Immature natural killer cell (primary cell): Measurements from ENCODE around the gene GUCY1A2. TPM values are rescaled to one million over a fixed set of nuclear protein-coding genes. Genes with fewer than 3 reads are reported as not detected.
"Not testable (repeated sequence)": the region's sequence is repeated elsewhere in the genome, so short reads cannot be mapped to it uniquely, and the experiment has no call there.

ENCODE experiments used
- DNase-seq, 3 donors: peaks; one replicate each; pipeline ENCODE4 v3.0.0; 2022; ENCODE audit warnings: mixed read lengths in 1 of 3
- H3K27ac Mint-ChIP-seq, 6 donors: one replicate each; pipeline ENCODE4 v1.8.0; 2020; ENCODE audit warnings: mixed read lengths in 6 of 6, mild to moderate bottlenecking in 5 of 6, inconsistent platforms in 4 of 6, moderate library complexity in 3 of 6
- H3K27me3 Mint-ChIP-seq, 3 donors: one replicate each; pipeline ENCODE4 v1.8.0; 2020 to 2021; ENCODE audit warnings: low read depth in 3 of 3, mild to moderate bottlenecking in 3 of 3, mixed read lengths in 3 of 3, moderate library complexity in 3 of 3, inconsistent platforms in 1 of 3
- H3K36me3 Mint-ChIP-seq, 3 donors: one replicate each; pipeline ENCODE4 v1.8.0; 2020; ENCODE audit warnings: mixed read lengths in 3 of 3, inconsistent platforms in 2 of 3, mild to moderate bottlenecking in 2 of 3
- H3K4me1 Mint-ChIP-seq, 2 donors: one replicate each; pipeline ENCODE4 v1.8.0; 2020; ENCODE audit warnings: inconsistent platforms in 2 of 2, mild to moderate bottlenecking in 2 of 2, mixed read lengths in 2 of 2, moderate library complexity in 1 of 2
- H3K4me3 Mint-ChIP-seq, 5 donors: one replicate each; pipeline ENCODE4 v1.8.0; 2020; ENCODE audit warnings: mild to moderate bottlenecking in 5 of 5, mixed read lengths in 5 of 5, inconsistent platforms in 3 of 5, moderate library complexity in 3 of 5
- H3K9me3 Mint-ChIP-seq, 6 donors: one replicate each; pipeline ENCODE4 v1.8.0; 2020; ENCODE audit warnings: mild to moderate bottlenecking in 6 of 6, mixed read lengths in 6 of 6, inconsistent platforms in 4 of 6, moderate library complexity in 3 of 6
- polyA plus RNA-seq, 3 donors: library from polyadenylated mRNA; unstranded; fragments of 300-500 nt; fragmentation: Illumina TruSeq; gene quantifications; one replicate each; pipeline ENCODE4 v1.2.3, GENCODE V29; 2021

The GUCY1A2 gene
- polyA plus RNA-seq, 3 donors from 2014 or later, result not detected

DNA sequence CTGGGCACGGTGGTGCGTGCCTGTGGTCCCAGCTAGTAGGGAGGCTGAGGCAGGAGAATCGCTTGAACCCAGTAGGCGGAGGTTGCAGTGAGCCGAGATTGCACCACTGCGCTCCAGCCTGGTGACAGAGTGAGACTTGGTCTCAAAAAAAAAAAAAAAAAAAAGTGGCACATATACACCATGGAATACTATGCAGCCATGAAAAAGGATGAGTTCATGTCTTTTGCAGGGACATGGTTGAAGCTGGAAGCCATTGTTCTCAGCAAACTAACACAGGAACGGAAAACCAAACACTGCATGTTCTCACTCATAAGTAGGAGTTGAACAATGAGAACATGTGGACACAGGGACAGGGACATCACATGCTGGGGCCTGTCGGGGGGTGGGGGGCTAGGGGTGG lies 241.0 kb downstream of the GUCY1A2 start:
- DNase-seq, H3K27me3 Mint-ChIP-seq, H3K4me3 Mint-ChIP-seq, H3K36me3 Mint-ChIP-seq, H3K27ac Mint-ChIP-seq, H3K4me1 Mint-ChIP-seq: not testable (repeated sequence)
- H3K9me3 Mint-ChIP-seq, result peaks cover 6 to 38% (median 16%) of the 10 kb centered on the region in 6 donors

DNA sequence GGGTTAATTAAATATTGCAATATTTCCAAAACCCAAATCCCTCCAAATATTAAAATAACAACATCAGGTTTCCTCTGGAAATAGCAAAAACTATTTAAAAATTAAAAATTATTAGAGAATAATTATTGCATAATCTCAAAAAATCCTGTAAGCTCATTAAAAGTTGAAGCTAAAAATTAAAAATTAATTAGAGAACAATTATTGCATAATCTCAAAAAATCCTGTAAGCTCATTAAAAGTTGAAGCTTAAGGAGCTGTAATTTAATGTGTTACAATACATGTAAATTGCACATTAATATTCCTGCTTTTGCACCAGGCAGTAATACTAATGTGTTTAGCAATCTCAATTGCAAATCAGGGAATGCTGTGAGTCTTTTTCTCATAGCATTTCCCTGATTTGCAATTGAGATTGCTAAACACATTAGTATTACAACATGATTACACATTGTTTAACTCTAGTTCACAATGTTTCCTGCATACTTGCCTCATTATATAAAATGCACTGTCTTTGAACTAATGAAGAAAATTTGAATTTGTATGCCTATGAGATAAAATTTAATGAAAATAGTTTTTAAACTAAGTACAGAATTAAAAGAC lies 247.7 kb downstream of the GUCY1A2 start:
- Mint-ChIP-seq H3K9me3 (peaks cover 2 to 25% (median 7%) of the 10 kb centered on the region in 6 donors), H3K27ac (no peak overlapping the region), H3K4me3 (no peak overlapping the region), H3K36me3 (no peaks in the 10 kb centered on the region), H3K27me3 (no peaks in the 10 kb centered on the region), H3K4me1 (no peaks in the 10 kb centered on the region)
- DNase-seq, result no peak

DNA sequence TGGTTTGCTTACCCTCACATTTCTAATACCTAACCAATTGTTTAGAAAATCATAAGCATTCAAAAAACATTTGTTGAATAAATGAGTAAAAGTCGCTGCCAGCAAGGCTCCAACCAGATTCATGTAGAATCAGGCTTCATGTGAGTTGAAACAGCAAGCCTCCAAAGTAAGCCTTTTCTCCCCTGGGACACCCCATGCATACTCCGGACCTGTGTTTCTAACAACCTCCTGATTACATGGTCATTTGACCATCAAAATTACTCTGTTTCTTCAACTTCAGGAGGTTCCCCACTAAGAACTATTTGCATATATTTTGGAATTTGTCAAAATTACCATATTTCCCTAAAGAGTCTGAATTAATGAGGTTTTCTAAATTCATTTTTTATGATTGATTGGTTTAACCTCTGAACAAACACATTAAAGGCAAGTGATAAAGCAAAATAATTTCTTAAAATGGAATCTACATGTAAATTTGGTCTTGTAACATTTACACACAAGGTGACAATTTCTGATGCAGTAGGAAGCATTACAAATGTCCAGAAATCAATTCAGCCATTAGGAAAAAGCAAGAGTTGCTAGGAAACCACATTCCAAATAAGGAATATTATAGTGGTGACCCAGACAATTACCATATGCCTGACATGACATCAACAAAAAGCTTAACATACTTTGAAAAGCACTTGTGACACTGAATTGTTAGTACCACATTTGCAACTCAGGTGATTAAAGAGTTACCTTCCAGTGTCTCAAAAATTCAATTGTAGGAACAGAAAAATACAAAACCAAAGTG lies 252.6 kb downstream of the GUCY1A2 start:
- H3K27me3 Mint-ChIP-seq, result no peaks in the 10 kb centered on the region
- no peak overlapping the region for H3K27ac Mint-ChIP-seq
- H3K4me1 Mint-ChIP-seq, result no peaks in the 10 kb centered on the region
- no peak for DNase-seq
- peaks cover 2 to 16% (median 11%) of the 10 kb centered on the region in 6 donors for H3K9me3 Mint-ChIP-seq
- H3K4me3 Mint-ChIP-seq, result no peak overlapping the region
- no peaks in the 10 kb centered on the region for H3K36me3 Mint-ChIP-seq

DNA sequence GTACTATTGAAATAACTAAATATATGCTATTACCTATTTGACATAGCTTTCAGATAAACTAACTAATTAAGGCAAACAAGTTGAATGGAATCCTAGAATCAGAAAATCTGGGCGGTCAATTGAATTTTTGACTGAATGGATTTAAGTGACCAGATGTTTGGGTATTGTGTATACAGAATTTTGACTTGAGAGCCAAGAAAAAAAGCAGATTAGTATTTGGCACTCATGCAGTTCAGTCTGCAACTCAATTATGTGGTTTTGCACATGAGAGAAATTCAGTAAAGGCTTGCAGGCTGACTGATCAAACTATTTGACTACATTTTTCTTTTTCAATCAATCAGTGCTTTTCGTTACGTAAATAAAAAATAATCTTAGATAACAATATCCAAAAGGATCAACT lies 254.8 kb downstream of the GUCY1A2 start:
- no peaks in the 10 kb centered on the region for H3K27me3 Mint-ChIP-seq

DNA sequence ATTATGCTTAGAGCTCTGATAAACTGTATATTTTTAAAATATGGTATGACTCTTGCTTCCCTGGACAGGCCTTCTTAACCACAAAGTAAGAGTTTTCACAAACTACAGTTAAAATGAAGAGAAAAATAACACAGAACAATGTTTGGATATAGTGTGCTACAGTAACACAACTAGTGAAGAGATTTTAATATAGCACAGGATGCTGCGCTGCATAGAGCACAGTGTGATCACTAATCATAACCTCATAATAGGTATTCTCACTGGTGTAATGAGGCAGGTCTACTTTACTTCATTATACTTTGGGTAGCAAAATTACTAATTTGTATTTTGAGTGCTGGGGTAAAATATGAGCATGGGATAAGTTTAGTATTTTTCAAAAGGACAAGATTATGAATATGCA lies 256.5 kb downstream of the GUCY1A2 start:
- no peak for DNase-seq
- Mint-ChIP-seq H3K27ac (no peak overlapping the region), H3K27me3 (peaks cover 0 to 2% (median 0%) of the 10 kb centered on the region in 3 donors), H3K36me3 (peaks cover 0 to 4% (median 3%) of the 10 kb centered on the region in 3 donors), H3K4me3 (no peak overlapping the region), H3K9me3 (peaks cover 14 to 34% (median 26%) of the 10 kb centered on the region in 6 donors), H3K4me1 (no peaks in the 10 kb centered on the region)

More for the DNA sequence above, 254.8 kb downstream of the GUCY1A2 start:
- H3K9me3 Mint-ChIP-seq, result peaks cover 6 to 29% (median 19%) of the 10 kb centered on the region in 6 donors
- DNase-seq, result no peak
- peaks cover 0 to 4% (median 2%) of the 10 kb centered on the region in 3 donors for H3K36me3 Mint-ChIP-seq
- no peak overlapping the region for H3K27ac Mint-ChIP-seq
- no peak overlapping the region for H3K4me3 Mint-ChIP-seq
- H3K4me1 Mint-ChIP-seq, result no peaks in the 10 kb centered on the region

DNA sequence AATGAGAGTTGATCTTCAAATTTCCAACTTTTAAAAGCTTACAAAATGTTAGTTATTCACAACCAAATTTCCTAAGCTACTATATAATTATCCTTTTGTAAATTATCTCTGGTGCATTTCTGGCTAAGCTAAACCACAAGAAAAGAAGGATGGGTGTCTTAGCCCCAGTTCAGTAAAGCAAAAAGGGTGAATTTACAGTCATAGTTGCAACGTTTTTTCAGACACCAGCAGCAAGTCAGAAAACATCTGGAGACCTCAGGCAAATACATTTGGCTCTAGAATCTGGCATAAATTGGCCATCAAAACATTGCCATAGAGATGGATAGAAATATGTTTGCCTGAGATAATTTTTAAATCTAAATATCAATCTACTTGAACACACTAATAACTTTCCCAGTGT lies 257.0 kb downstream of the GUCY1A2 start:
- Mint-ChIP-seq H3K9me3 (peaks cover 15 to 37% (median 27%) of the 10 kb centered on the region in 6 donors), H3K27me3 (peaks cover 0 to 2% (median 0%) of the 10 kb centered on the region in 3 donors), H3K4me1 (no peaks in the 10 kb centered on the region), H3K27ac (no peak overlapping the region), H3K4me3 (no peak overlapping the region), H3K36me3 (peaks cover 0 to 4% (median 3%) of the 10 kb centered on the region in 3 donors)
- DNase-seq, result no peak

DNA sequence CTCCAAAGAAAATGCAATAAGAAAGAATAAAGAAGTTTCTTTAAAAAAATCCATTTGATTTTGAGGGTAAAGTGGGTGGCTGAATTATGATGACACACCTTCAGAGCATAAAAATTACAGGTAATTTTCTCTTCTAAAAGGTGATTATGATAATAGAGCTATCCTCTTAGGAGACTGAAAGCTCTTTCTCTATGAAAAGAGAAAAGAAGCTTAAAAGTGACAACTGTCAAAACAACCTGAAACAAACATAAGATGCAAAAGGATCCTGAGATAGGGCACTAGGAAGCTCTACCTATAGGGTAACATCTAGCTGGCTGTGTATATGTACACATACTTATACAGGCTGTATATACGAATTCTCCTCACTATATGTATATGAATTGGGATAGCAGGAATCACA lies 270.2 kb downstream of the GUCY1A2 start:
- no peaks in the 10 kb centered on the region for H3K27me3 Mint-ChIP-seq
- no peak overlapping the region for H3K27ac Mint-ChIP-seq
- no peaks in the 10 kb centered on the region for H3K36me3 Mint-ChIP-seq
- H3K9me3 Mint-ChIP-seq, result peaks cover 4 to 25% (median 9%) of the 10 kb centered on the region in 6 donors
- DNase-seq, result no peak
- no peak overlapping the region for H3K4me3 Mint-ChIP-seq
- no peaks in the 10 kb centered on the region for H3K4me1 Mint-ChIP-seq

DNA sequence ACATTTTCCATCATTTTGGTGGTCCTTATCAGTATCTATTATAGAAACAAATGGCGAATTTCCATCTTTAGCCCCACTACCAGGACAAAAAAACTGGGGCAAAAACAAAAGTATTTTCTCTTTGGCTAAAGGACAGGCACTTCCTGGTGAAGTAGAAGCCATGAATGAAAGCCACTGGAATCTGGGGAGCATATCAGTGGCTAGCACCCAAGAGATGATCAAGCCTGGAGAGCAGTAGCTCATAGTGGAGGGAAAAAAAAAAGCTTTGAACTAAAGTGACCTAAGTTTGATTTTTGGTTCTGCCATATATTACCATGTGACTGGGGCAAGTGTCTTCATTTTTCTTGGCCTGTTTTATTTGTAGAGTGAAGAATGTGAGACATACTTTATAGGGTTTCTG lies 272.3 kb downstream of the GUCY1A2 start:
- no peak overlapping the region for H3K4me3 Mint-ChIP-seq
- H3K27me3 Mint-ChIP-seq, result no peaks in the 10 kb centered on the region
- no peak for DNase-seq
- no peak overlapping the region for H3K27ac Mint-ChIP-seq
- H3K9me3 Mint-ChIP-seq, result peaks cover 5 to 31% (median 8%) of the 10 kb centered on the region in 6 donors
- H3K36me3 Mint-ChIP-seq, result no peaks in the 10 kb centered on the region
- no peaks in the 10 kb centered on the region for H3K4me1 Mint-ChIP-seq

DNA sequence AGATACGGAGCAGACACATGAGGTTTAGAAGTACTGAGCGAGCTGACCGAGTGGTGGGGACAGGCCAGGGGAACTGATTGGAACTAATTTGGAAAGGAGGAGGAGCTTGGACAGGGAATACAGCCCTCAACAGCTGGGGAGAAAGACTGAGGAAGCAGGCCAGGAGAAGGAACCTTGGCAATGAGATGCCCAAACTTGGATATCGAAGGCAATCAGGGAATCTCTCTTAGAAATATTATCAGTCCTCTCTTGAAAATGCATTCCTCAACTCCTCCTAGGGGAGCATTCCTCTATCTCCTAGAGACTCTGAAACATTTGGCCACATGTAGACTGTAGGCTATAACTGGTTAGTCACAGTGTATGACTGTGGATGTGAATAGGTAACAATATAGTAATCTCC lies 284.6 kb downstream of the GUCY1A2 start:
- Mint-ChIP-seq H3K36me3 (no peaks in the 10 kb centered on the region), H3K27me3 (peaks cover 0 to 5% (median 2%) of the 10 kb centered on the region in 3 donors), H3K4me1 (no peaks in the 10 kb centered on the region), H3K27ac (no peak overlapping the region), H3K9me3 (peaks cover 8 to 49% (median 16%) of the 10 kb centered on the region in 6 donors), H3K4me3 (no peak overlapping the region)
- DNase-seq, result no peak

DNA sequence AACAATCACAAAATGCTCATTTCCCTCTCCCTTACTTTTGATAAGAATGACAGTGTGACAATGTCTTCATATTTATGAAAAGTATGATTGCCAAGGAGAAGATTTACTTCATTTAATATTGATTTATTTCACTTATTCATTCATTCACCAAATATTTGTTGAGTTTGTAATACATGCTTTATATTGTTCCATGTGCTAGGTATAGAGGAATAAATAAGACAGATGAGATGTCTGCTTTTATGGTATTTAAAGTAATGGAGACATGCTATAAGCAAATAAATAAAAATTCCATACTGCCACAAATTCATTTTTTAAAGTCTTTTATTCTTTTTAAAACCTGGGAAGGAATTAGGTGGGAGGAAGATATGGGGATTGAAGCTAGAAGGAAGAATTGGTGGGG lies 289.4 kb downstream of the GUCY1A2 start:
- Mint-ChIP-seq H3K27ac (no peak overlapping the region), H3K27me3 (peaks cover 0 to 4% (median 0%) of the 10 kb centered on the region in 3 donors)

DNA sequence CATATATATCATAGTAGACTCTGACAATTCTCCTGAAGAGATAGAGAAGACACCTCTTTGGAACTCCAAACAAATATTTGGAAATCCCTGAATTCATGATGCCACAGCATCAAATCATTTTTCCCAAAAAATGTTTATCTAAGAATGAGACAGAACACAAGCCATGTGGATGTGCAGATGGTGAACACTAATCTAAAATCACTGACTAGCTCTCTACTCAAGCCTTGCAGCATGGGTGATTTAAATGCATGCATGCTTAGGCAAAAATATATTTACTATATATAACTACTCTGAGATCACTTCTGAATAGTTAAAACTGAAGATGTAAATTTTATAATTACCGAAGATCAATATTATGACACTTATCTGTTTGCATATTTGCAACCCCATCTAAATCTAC lies 289.9 kb downstream of the GUCY1A2 start:
- Mint-ChIP-seq H3K9me3 (peaks cover 2 to 24% (median 8%) of the 10 kb centered on the region in 6 donors), H3K4me1 (no peaks in the 10 kb centered on the region), H3K27ac (no peak overlapping the region), H3K36me3 (no peaks in the 10 kb centered on the region), H3K27me3 (peaks cover 0 to 4% (median 0%) of the 10 kb centered on the region in 3 donors), H3K4me3 (no peak overlapping the region)
- DNase-seq, result no peak

More for the DNA sequence above, 289.4 kb downstream of the GUCY1A2 start:
- Mint-ChIP-seq H3K4me1 (no peaks in the 10 kb centered on the region), H3K36me3 (no peaks in the 10 kb centered on the region), H3K9me3 (peaks cover 2 to 27% (median 8%) of the 10 kb centered on the region in 6 donors), H3K4me3 (no peak overlapping the region)
- DNase-seq, result no peak

DNA sequence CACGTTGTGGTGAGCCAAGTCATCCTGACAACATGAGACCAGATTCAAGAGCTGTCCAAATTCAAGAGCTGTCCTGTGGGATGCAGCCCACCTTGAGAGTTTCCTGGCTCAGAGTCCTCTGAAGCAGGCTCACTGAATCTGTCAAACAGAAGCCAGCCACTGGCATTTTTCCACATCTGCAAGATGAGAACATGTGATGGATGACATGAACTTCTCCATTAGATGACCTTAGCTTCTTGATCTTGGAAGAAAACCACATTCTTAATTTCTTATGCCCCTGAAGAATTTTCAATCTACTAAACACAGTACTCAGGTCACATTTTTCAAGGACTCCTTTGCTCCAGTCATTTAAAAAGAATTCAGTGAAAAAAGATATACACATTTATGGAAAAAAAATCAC lies 291.0 kb downstream of the GUCY1A2 start:
- peaks cover 2 to 18% (median 8%) of the 10 kb centered on the region in 6 donors for H3K9me3 Mint-ChIP-seq
- no peaks in the 10 kb centered on the region for H3K36me3 Mint-ChIP-seq
- no peak overlapping the region for H3K4me3 Mint-ChIP-seq
- no peak overlapping the region for H3K27ac Mint-ChIP-seq
- no peaks in the 10 kb centered on the region for H3K4me1 Mint-ChIP-seq
- peaks cover 0 to 4% (median 0%) of the 10 kb centered on the region in 3 donors for H3K27me3 Mint-ChIP-seq
- no peak for DNase-seq

DNA sequence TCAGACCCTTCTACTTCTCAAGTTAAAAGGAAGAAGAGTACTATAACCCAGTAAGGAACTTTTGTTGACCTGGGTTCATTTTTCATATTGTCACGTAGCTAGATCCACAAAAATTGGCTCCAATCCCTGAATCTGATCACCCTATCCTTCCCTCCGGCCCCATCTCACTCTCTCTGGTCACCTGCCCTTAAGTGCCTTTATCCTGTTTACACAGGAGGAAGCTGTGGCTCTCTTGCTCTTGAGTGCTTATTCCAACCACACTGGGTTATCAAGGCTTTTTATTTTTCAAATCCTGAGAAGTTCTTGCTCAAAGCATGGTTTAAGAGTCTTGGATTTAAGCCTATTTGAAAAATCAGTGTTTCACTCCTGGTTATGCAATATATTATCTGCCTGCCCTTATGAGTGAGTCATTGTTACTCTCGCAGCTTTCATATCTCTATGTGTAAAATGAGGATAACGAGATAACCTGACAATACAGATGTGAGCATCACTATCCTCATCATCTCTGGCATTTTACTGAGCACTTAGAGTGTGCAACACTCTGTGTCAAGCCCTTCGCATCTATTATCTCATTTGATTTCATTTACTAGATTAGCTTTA lies 293.9 kb downstream of the GUCY1A2 start:
- peaks cover 0 to 2% (median 0%) of the 10 kb centered on the region in 3 donors for H3K27me3 Mint-ChIP-seq
- H3K4me1 Mint-ChIP-seq, result no peaks in the 10 kb centered on the region
- no peak overlapping the region for H3K4me3 Mint-ChIP-seq
- no peaks in the 10 kb centered on the region for H3K36me3 Mint-ChIP-seq
- no peak for DNase-seq
- no peak overlapping the region for H3K27ac Mint-ChIP-seq
- H3K9me3 Mint-ChIP-seq, result peaks cover 0 to 19% (median 8%) of the 10 kb centered on the region in 6 donors

DNA sequence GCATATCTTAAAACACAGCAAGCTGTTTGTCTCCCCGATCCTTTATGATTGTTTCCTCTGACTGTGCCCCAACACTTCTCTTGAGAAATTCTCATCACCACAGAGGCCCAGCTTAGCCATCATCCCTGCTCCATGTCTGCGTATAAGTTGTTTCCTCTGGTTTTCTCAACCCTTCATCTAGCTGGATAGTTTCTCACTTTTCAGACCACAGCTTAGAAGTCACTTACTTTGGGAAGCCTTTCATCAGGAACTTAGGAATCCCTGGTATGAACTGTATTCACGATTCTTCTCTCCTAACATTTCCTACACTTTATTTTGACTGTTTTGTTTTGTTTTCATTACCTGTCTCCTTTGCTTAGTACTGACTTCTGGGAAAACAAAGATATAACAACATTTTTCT lies 295.2 kb downstream of the GUCY1A2 start:
- Mint-ChIP-seq H3K27ac (no peak overlapping the region), H3K4me1 (no peaks in the 10 kb centered on the region), H3K36me3 (no peaks in the 10 kb centered on the region), H3K9me3 (peaks cover 0 to 19% (median 8%) of the 10 kb centered on the region in 6 donors), H3K4me3 (no peak overlapping the region), H3K27me3 (no peaks in the 10 kb centered on the region)
- no peak for DNase-seq
